Gastroesophageal sphincter (tissue), 4 donors: ENCODE data around the gene ADAMTS9. TPM values are rescaled to one million over a fixed set of nuclear protein-coding genes. Genes with fewer than 3 reads are reported as not detected.

Source experiments
- ATAC-seq: fragments of 150-250 bp; one replicate; pipeline ENCODE4 v1.9.1; 2016; ENCODE audit warnings: mild to moderate bottlenecking, moderate library complexity
- H3K27ac ChIP-seq, 4 donors: fragments of 200-600 bp; sonication (generic) in 3 of 4; 1 replicate in 3 of 4; 2 replicates in 1 of 4; pipeline ENCODE4 v1.5.1; 2016 to 2019
- H3K27me3 ChIP-seq: fragments of 200-600 bp; sonication (generic); one replicate; pipeline ENCODE4 v1.5.1; 2019
- H3K36me3 ChIP-seq, 2 donors: fragments of 200-600 bp; sonication (generic); one replicate each; pipeline ENCODE4 v1.5.1; 2019; ENCODE audit warnings: control low read depth in 1 of 2
- H3K4me1 ChIP-seq, 3 donors: fragments of 200-600 bp; sonication (generic); 1 replicate in 2 of 3; 2 replicates in 1 of 3; pipeline ENCODE4 v1.5.1; 2016 to 2019; ENCODE audit warnings: control low read depth in 2 of 3
- H3K4me3 ChIP-seq, 2 donors: fragments of 200-600 bp; sonication (generic); one replicate each; pipeline ENCODE4 v1.5.1; 2019; ENCODE audit warnings: mild to moderate bottlenecking in 1 of 2, moderate library complexity in 1 of 2
- H3K9me3 ChIP-seq, 3 donors: fragments of 200-600 bp; sonication (generic); one replicate each; pipeline ENCODE4 v1.5.1; 2017 to 2019; ENCODE audit warnings: control low read depth in 2 of 3
- CTCF ChIP-seq, 4 experiments: fragments of 200-600 bp in 2 of 4; fragments of 450-650 bp in 2 of 4; sonication (generic) in 1 of 4; IDR thresholded peaks; one replicate each; pipeline ENCODE4 v1.5.1; 2017 to 2019; ENCODE audit warnings: antibody characterized with exemption in 4 of 4, mild to moderate bottlenecking in 2 of 4, moderate library complexity in 2 of 4
- EP300 ChIP-seq: sonication (generic); formaldehyde crosslinking; IDR thresholded peaks from one replicate; pipeline ENCODE4 v1.6.1; 2017; ENCODE audit warnings: antibody characterized with exemption, mild to moderate bottlenecking
- POLR2A ChIP-seq, 2 donors: fragments of 450-650 bp; IDR thresholded peaks; one replicate each; pipeline ENCODE4 v1.6.1; 2017; ENCODE audit warnings: antibody characterized with exemption in 2 of 2, mild to moderate bottlenecking in 2 of 2, moderate library complexity in 1 of 2
- POLR2AphosphoS5 ChIP-seq: sonication (generic); formaldehyde crosslinking; IDR thresholded peaks from one replicate; pipeline ENCODE4 v1.6.1; 2017; ENCODE audit warnings: antibody characterized with exemption
- WGBS, 2 donors: methylation state at CpG; one replicate each; pipeline ENCODE4 v1.1.5; 2018; ENCODE audit warnings: low coverage in 1 of 2; 5-methylcytosine and 5-hydroxymethylcytosine counted together
- total RNA-seq, 4 donors: library from RNA; depleted of rRNA; stranded (reverse); fragments of >200 nt; gene quantifications; one replicate each; pipeline ENCODE4 v1.1.0, GENCODE V29; 2016

ADAMTS9 gene
- total RNA-seq, result 100 to 1,000 TPM in 1 of 4 donors, 10 to 100 TPM in 3; 30.7 to 102 (median 48.3) TPM

DNA sequence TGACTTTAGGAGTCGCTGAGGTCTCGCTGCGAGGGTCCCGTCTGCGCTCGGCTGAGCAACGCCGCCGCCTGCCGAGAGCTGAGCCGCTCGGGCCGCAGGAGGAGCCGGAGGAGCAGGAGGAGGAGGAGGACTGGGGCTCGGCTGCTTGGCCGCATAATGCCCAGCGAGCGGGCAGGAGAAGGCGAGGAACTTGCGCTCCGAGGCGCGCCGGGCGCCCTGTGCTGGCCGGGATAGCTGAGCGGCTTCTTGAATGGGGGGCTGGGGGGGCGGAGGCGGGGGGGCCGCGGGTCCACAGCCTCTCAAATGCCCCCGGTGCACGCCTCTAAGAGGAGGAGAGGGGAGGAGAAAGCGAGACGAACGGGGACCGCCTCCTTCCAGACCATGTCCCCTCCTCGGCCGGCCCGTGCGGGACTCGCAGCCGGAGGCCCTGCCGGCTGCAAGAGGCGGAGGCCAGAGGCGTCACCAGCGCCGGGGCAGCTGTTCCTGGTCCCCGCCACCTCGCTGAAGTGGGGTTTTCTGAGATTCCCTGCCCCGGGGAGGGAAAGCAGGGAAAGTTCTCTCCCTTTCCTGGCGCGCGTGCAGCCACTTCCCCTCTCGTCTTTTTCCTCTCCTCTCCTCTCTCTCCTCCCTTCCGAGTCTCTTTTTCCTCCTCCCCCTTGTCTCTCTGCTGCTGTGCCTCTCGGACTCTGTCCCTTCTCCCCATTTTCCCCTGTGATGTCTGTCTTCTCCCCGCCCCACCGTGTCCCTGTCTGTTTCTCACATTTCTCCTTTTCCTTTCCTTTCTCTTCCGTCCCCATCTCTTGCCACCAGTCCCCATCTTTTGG is at the start of gene ADAMTS9:
Gene ADAMTS9, minus strand, starts transcription at position 220 of the 824 bp plus-strand sequence. CDS start 343 bp downstream, outside the sequence.
- Histone ChIP-seq H3K9me3 (no peaks in the 10 kb centered on the region), H3K27me3 (no peaks in the 10 kb centered on the region), H3K4me1 (peaks cover 0 to 63% (median 0%) of the 10 kb centered on the region in 3 donors), H3K4me3 (peak within 1 kb of the TSS; percentile 75 to 77), H3K36me3 (no peaks in the 10 kb centered on the region), H3K27ac (peak within 1 kb of the TSS; percentile 92 to 96 (median 94))
- peak; percentile 49 for ATAC-seq
- 0% methylated on average over 21 to 28 of the region's 60 CpGs for WGBS, 2 donors
- no peak for TF ChIP-seq CTCF (IDR thresholded peaks at IDR 0.05)
- peak; percentile 50 to 68 for TF ChIP-seq POLR2A (IDR thresholded peaks at IDR 0.05)
- TF ChIP-seq EP300, result no peak
- TF ChIP-seq POLR2AphosphoS5, result peak; percentile 43

- Histone ChIP-seq H3K27ac (no peak overlapping the region), H3K36me3 (peaks cover 0 to 7% of the 10 kb centered on the region in 2 donors), H3K27me3 (no peaks in the 10 kb centered on the region), H3K9me3 (no peaks in the 10 kb centered on the region), H3K4me1 (peaks cover 0 to 9% (median 0%) of the 10 kb centered on the region in 3 donors), H3K4me3 (no peak overlapping the region)
- TF ChIP-seq EP300 (no peak), POLR2A (IDR thresholded peaks at IDR 0.05) (no peak), POLR2AphosphoS5 (no peak), CTCF (IDR thresholded peaks at IDR 0.05) (no peak)
- ATAC-seq, result no peak
- 73 to 100% methylated on average over 1 of the region's 1 CpG for WGBS, 2 donors
These were observed 44.8 kb upstream of the ADAMTS9 start for GRCh38 chr3:64732576-64732975.

DNA sequence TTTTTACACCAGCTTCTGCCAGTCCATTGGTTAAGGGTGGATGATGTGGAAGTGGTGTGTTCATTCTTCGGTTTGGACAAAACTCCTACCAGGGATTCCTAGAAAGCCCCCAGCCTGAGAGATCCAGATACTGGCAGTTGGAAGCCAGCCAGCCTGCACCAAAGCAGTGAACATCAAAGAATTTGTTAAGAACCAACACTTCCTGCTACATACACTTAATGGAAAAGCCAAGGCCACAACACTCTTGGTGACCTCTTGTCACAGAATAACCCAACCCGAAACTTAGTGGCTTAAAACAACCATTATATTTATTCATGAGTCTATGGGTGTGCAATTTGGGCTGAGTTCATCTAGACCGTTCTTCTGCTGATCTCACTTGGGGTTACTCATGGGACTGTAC is 42.9 kb upstream of the ADAMTS9 start:
- WGBS, 2 donors, result 79 to 96% methylated on average over 3 of the region's 3 CpGs
- TF ChIP-seq EP300 (no peak), POLR2A (IDR thresholded peaks at IDR 0.05) (no peak), CTCF (IDR thresholded peaks at IDR 0.05) (no peak), POLR2AphosphoS5 (no peak)
- H3K36me3 ChIP-seq, result peaks cover 0 to 7% of the 10 kb centered on the region in 2 donors
- H3K4me1 ChIP-seq, result peaks cover 0 to 9% (median 0%) of the 10 kb centered on the region in 3 donors
- H3K27me3 ChIP-seq, result no peaks in the 10 kb centered on the region
- H3K4me3 ChIP-seq, result no peak overlapping the region
- ATAC-seq, result no peak
- no peaks in the 10 kb centered on the region for H3K9me3 ChIP-seq
- H3K27ac ChIP-seq, result no peak overlapping the region

GRCh38 chr3:64728994-64729393 is 41.2 kb upstream of the ADAMTS9 start:
- H3K9me3 ChIP-seq, result no peaks in the 10 kb centered on the region
- peaks cover 0 to 9% (median 0%) of the 10 kb centered on the region in 3 donors for H3K4me1 ChIP-seq
- ATAC-seq, result no peak
- H3K27me3 ChIP-seq, result no peaks in the 10 kb centered on the region
- 79 to 100% methylated on average over 1 to 3 of the region's 8 CpGs for WGBS, 2 donors
- H3K27ac ChIP-seq, result no peak overlapping the region
- H3K4me3 ChIP-seq, result no peak overlapping the region
- TF ChIP-seq EP300, result no peak
- H3K36me3 ChIP-seq, result no peaks in the 10 kb centered on the region

DNA sequence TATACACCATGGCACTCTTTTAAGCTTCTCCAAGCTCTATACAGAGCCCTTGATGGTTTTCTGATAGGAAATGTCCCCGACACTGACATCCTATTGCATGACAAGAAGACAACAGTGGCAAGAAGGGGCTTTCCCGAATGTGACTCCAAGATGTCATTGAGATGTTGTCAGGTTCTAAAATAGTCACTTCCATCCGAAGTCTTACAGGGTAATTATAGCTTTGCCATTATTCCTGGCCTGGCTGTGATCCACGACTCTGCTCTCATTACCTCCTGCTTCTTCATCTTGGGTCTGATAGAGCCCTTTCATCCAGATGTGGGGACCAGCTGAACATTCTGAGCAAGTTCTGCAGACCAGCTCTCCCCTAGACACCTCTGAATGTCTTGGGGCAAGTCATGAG is 40.6 kb upstream of the ADAMTS9 start:
- no peak overlapping the region for H3K27ac ChIP-seq
- ATAC-seq, result no peak

More for the DNA sequence above, 40.6 kb upstream of the ADAMTS9 start:
- Histone ChIP-seq H3K27me3 (no peaks in the 10 kb centered on the region), H3K4me3 (no peak overlapping the region), H3K4me1 (peaks cover 0 to 9% (median 0%) of the 10 kb centered on the region in 3 donors), H3K36me3 (no peaks in the 10 kb centered on the region), H3K9me3 (no peaks in the 10 kb centered on the region)
- TF ChIP-seq POLR2AphosphoS5, result no peak
- TF ChIP-seq EP300, result no peak
- no peak for TF ChIP-seq CTCF (IDR thresholded peaks at IDR 0.05)
- no peak for TF ChIP-seq POLR2A (IDR thresholded peaks at IDR 0.05)
- 35% methylated on average over 4 of the region's 4 CpGs; no CpG with 5 or more reads in 1 of the 2 donors for WGBS, 2 donors
